ENCODE results near the gene DAP.

Gene DAP

GRCh38 chr5:10760096-10760920, 726 bp downstream of the DAP start:
- DNase-seq = peak; percentile 67

- no peak for DNase-seq
Observed at GRCh38 chr5:10759111-10759510, 1.9 kb downstream of the DAP start.

DNA sequence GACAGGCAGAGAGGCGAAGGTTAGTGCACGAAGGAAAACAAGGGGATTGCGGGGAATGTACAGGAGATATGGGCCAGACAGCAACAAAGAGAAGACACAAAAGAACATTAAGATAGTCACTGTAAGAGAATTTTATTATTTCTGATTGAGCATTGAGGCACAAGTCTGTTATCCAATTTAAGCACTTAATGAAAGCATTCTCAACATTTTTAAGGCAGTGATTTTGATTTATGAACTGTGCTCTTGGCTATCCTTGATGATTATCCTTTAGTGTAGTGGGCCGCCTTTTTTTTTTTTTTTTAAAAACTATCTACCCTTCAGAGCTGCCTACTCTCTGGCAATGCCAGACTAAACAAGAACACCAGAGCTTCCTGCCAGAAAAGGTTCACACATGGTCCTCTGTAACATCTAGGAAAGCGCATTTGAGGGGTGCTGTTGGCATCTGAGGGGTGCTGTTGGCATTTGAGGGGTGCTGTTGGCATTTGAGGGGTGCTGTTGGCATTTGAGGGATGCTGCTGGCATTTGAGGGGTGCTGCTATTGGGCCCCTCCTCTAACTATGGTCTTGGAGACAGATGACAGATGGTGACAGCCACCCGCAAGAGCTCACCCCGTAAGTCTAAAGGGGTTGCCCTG, 3.0 kb downstream of the DAP start:
- no peak for DNase-seq

DNA sequence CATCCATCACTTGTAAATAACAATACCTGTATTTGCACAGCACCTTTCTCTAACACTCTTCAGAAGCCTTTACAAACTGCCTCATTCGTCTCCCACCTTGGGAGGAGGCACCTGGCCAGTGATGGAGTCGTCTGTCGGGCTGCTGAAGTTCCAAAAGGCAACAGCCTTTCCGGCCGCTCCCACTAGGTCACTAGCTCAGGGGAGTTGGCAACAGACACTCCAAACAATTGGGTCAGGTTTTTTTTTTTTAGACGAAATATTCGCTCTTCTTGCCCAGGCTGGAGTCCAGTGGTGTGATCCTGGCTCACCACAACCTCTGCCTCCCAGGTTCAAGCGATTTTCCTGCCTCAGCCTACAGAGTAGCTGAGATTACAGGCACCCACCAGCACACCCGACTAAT, 4.0 kb downstream of the DAP start:
- DNase-seq = no peak

DNA sequence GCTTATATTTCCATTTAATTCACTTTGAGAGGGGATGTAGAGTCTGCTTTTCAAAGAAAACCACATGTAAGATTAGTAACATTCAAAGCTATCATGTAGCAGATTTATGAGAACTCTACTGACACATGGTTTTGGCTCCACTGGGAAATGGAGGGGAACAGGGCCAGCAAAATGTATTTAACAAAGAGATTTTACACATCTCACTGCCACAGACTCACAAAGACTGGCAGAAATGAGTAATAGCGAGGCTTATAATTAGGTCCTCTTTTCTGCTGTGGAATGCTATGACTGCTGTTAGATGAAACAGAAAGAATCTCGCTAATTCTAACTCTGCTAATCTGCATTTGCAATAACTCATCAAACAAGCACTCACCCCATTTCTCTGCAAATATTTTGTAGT, 4.5 kb downstream of the DAP start:
- no peak for DNase-seq

DNA sequence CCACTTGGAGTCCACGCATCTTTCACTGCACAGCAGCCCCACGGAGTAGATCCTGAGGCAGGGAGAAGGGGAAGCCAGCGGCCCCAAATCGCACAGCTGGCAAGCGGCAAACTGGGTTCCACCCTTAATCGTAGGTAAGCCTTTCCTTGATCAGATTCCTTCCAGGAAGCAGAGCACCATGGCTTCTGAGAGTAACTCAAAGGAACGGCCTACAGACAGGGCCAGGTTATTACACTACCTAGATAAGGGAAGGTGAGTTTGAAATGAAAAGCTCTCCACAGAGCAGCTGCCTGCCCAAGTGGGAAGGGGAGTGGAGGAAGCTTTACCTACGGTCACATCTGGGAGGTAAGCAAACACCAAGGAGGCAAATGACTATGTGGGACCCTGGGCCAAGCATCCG, 7.9 kb downstream of the DAP start:
- no peak for DNase-seq

- DNase-seq = no peak
Observed at GRCh38 chr5:10752451-10752850, 8.6 kb downstream of the DAP start.

- DNase-seq = no peak
Observed at GRCh38 chr5:10750909-10751308, 10.1 kb downstream of the DAP start.

DNA sequence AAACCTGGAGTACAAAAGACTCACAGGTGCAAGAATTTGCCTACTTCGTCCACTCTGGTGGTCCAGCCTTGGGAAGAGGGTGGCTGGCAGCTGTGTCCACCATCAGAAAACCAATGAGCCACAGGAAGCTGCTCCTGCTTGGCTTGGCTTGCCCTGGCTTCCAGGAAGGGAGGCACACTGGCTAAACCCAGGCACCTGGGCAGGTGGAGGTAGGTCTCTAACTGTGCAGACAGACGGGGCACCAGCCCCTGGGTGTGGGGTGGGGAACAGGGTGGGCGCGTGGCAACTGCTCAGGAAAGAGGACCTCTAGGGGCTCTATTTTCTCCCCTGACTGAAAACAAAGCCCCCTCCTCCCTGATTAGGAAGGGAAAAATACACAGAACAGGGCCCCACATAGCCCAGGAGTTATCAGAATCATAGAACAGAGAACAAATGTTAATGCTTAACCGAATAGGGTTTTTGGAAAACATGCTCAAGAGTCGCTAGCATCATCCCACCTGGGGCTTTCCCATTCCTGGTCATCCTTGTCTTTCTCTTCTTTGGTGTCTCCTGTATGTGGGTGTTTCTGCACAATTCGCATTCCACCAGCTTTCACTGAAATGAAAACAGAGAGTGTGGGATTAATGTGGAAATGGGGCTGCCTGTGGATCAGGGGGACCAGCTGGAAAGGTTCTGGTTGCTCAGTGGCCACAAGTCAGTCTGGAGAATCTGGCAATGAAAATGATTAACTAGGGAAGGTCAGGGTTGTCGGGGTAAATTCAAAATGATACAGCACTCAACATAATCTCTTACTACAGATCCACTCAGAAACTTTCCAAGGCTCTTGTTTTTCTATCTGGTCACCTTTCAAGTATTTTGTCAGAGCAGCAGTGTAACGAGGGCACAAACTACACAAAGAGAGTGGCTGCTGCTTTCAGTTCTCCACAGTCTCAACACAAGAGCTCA, 13.1 kb downstream of the DAP start:
- DNase-seq = no peak

- no peak for DNase-seq
Observed at GRCh38 chr5:10746711-10747110, 14.3 kb downstream of the DAP start.

DNA sequence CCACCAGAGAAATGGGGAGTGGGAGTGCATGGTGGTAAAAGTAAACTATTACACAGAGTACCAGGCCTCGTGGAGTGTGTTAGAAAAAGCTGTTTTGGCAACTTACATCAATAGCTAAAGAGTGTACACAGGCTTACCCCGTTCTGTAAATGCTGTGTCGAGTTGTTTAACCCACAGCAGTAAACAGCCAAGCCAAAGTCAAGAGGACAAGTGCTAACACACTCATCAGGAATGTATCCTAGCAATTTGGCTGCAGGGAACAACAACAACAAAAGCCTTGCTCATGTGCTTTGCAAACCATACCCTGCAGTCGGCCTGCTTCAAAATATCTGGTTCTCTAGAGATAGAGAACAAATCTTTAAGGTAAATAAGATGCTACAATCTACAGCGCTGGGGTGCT, 15.9 kb downstream of the DAP start:
- DNase-seq = no peak

DNA sequence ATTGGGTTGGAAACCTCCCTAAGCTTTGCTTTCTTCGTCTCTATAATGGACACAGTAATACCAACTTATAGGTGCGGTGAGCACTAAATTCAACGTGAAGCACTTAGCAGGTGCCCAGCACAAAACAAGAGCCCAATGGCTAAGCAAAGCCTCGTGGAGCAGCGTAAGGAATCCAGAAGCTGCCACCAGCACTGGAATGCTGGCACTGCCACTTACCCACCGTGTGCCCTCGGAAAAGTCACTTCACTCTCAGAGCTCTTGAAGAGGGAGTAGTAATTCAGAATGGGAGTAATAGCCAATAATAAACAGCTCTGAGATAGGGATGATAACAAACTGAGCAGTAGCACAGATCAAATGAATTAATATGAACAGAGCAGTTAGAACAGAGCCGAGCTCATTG, 16.4 kb downstream of the DAP start:
- DNase-seq = no peak

DNA sequence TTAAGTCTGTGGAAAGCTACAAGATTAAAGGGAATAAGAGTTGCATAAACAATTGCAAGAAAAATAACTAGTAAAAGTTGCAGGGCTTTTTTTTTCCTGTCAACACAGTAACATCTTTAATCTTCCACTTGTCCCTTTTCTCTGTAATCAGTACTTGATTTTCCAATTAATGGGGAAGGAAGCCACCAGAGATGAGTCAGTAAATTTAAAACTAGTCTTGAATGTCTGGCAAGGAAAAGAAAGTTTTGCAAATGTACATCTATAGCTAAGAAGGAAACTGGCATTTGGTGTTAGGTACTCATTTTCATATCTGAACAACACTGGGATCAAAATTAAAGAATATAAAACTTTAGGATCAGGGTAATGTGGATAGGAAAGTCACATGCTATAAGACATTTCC, 17.1 kb downstream of the DAP start:
- DNase-seq = no peak

- no peak for DNase-seq
Observed at GRCh38 chr5:10743526-10743925, 17.5 kb downstream of the DAP start.

- DNase-seq = no peak
Observed at GRCh38 chr5:10741661-10742060, 19.4 kb downstream of the DAP start.

GRCh38 chr5:10740384-10740783, 20.6 kb downstream of the DAP start:
- no peak for DNase-seq

DNA sequence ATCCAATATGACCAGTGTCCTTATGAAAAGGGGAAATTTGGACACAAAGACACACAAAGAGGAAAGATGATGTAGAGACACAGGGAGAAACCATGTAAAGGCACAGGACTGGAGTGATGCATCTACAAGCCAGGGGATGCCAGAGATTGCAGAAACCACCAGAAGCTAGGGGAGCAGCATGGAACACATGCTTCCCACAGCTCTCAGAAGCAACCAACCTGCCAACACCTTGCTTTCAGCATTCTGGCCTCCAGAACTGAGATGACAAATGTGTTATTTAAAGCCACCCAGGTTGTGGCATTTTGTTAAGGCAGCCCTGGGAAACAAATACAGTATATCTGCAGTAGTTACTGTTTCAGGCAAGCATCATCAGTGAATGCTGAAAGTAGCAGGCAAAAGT, 23.2 kb downstream of the DAP start:
- no peak for DNase-seq

- no peak for DNase-seq
Observed at GRCh38 chr5:10736808-10737207, 24.2 kb downstream of the DAP start.

- DNase-seq = no peak
Observed at GRCh38 chr5:10736354-10736753, 24.7 kb downstream of the DAP start.

DNA sequence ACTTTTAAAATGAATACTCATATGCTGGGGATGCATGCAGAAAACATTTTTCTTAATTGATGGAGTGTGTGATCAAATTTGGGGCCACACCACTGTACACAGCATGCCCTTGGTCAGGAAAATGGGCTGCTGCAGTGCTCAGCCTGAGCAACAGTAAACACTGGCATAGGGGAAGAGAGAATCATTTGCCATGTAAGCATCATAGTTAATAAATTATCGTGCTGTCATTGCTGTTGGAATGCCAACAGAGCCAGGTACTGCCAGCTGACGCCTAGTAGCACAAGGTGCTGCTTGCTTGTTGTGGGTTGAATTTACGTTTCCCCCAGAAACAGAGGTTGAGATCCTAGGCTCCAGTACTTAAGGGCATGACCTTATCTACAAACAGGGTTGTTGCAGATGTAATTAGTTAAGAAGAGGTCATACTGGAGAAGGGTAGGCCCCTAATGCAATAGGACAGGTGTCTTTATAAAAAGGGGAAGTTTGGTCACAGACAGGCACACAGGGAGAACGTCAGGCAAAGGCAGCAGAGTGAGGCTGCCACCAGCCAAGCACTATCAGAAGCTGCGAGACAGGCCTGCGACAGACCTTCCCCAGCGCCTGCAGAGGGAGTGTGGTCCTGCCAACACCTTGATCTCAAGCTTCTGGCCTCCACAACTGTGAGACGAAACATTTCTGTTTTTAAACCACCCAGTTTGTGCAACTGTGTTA, 25.3 kb downstream of the DAP start:
- DNase-seq = no peak

DNA sequence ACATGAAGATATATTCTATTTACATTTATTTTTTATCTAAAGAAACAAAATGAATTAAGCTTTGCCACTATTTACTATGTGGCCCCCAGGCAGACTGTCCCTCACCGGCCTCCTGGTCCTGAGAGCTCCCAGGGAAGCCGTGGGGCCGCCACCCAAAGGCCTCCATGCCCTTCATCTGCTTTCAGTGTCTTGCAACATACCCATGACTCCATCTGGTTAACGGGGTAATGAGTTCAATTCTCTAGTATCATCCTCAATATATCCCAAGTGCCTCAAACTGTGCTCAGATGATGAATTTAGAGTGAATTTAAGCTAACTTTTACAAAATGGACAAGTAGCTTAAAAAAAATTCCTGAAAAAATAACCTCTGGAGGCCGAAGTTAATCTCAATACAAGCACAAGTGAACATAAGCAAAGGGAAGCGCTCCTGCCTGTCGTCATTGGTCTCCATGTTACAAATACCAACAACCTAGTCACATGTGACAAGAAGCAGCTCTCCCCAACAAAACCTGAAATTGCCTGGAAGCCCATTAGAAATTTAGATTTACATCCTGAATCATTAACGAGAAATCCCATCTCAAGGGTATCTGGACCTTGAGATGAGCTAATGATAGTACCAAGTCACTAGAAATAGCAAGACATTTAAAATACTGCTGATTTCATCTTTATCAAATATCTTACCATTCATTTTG, 26.1 kb downstream of the DAP start:
- no peak for DNase-seq

GRCh38 chr5:10734037-10734709, 26.9 kb downstream of the DAP start:
- no peak for DNase-seq

Data from islet precursor cell (in vitro differentiated cells).